ENCODE data around the gene ERAL1. TPM values are rescaled to one million over a fixed set of nuclear protein-coding genes. Genes with fewer than 3 reads are reported as not detected.
"Not testable (repeated sequence)": the region's sequence is repeated elsewhere in the genome, so short reads cannot be mapped to it uniquely, and the experiment has no call there.

The ERAL1 gene
- total RNA-seq, result 10 to 100 TPM; 33.9 to 74.1 TPM

DNA sequence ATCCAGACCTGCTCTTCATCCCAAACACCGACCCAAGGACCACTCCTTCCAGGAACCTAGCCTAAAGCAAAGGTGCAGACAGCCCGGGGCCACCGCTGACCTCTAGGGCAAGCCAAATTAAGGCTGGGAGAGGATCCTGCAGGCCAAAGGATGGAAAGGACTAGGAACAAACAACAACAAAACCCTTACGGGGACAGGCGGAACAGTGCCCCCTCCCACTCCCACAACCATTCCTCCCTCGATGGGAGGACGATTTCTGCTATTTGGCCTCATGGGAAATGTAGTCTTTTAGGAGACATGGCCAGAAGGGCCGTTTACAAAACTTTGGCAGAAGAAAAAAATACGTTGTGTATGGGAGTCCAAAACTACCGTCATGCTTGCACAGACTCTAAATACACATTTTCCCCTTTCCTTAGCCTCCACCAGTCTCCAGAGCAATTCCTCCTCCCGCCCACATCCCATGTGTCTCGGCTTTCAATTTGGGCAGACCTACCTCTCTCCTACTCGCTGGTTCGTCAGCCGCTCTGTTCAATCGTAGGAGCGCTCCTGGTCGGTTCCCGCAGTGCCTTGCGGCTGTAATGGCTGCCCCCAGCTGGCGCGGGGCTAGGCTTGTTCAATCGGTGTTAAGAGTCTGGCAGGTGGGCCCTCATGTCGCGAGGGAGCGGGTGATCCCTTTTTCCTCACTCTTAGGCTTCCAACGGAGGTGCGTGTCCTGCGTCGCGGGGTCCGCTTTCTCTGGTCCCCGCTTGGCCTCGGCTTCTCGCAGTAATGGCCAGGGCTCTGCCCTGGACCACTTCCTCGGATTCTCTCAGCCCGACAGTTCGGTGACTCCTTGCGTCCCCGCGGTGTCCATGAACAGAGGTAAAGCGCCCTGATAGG lies at the start of gene ERAL1:
ERAL1 (plus strand) TSS at position 560 of the 879 bp plus-strand sequence; CDS start at position 579, 19 bp downstream.
- peak; percentile 98 to 100 for ATAC-seq
- peaks cover 21 to 24% of the 10 kb centered on the region in 2 donors for H3K36me3 Mint-ChIP-seq

DNA sequence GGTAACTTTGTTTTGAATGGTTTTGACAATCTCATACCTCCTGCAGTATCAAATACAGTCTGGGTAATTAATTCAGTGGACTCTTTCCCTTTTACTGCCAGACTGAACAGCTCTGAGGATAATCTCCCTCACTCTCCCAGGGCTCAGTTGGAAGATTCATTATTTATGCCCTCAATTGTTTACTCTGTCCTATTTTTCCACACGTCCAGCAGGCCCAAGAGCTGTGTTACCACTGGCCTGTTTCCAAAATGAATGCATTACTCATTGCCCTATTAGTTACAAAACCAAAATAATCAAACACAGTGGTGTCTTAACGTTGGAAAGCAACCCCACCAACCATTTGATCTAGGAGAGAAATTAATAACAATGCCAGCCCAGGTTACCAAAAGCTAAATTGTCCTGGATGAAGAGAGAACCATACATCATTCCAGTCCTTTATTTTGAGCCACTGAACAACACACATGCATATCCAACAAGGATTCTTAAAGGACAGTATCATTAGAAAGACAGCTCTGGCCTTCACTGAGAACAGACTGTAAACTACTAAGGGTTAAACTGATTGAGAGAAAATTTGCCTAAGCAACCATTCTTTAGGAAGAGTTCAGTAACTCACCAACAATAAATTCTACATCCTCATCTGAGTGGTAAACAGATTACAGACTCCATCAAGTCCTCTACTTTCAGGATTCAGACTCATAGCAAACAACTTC lies 46.7 kb upstream of the ERAL1 start:
- H3K9me3 Mint-ChIP-seq, result no peaks in the 10 kb centered on the region
- no peak for ATAC-seq
- peak overlapping the region in 1 of 2 donors; percentile 18 for H3K27ac Mint-ChIP-seq
- H3K36me3 Mint-ChIP-seq, result peaks cover 0 to 4% of the 10 kb centered on the region in 2 donors
- no peak for DNase-seq (ENCODE audit: low spot score in 2 of 2)

More for the DNA sequence above, at the start of gene ERAL1:
- H3K27ac Mint-ChIP-seq, result peak within 1 kb of the TSS; percentile 84 to 97
- peak; percentile 81 to 84 for DNase-seq (ENCODE audit: low spot score in 2 of 2)
- H3K9me3 Mint-ChIP-seq, result no peaks in the 10 kb centered on the region

DNA sequence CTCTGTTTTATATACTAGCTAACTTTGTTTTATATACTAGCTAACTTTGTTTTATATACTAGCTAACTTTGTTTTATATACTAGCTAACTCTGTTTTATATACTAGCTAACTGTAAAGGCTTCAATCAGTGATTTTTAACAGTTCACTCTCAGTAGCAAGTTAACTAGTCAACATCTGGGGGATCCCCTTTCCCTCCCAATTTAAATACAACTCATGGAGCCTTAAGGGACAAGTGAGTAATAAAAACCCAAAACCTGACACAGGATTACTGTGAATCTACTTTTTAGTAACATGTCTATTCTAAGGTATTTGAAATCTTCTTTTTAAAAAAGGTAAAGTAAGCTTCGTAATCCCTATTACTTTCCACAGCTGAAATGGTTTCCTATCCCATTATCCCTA lies 44.4 kb upstream of the ERAL1 start:
- peaks cover 0 to 4% of the 10 kb centered on the region in 2 donors for H3K36me3 Mint-ChIP-seq
- no peaks in the 10 kb centered on the region for H3K9me3 Mint-ChIP-seq
- H3K27ac Mint-ChIP-seq, result peak overlapping the region; percentile 81 to 85
- peak; percentile 55 to 62 for ATAC-seq
- peak in 1 of 2 donors; percentile 6 for DNase-seq (ENCODE audit: low spot score in 2 of 2)

DNA sequence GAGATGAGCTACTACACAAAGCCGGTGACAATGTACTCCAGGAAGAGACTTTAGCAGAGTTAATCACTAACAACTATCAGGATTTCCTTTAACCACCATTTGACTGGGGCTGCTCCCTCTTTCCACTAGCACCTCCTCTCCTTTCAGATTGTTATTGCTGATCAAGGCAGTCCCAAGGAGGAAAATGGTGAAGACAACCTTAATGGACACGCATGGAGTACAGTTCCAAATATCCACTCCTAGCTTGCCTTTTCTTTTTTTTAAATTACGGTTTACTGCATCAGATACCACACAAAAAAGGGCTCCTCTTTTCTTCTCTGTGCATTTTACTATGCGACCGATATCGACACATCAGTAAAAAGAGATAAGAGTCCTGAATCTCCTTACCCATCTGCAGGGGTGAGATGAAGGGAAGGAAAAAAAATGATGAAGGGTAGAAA lies 43.1 kb upstream of the ERAL1 start:
- H3K9me3 Mint-ChIP-seq, result no peaks in the 10 kb centered on the region
- peaks cover 0 to 4% of the 10 kb centered on the region in 2 donors for H3K36me3 Mint-ChIP-seq
- peak overlapping the region; percentile 85 to 86 for H3K27ac Mint-ChIP-seq
- DNase-seq (ENCODE audit: low spot score in 2 of 2) (peak in 1 of 2 donors; percentile 14), ATAC-seq (no peak)

DNA sequence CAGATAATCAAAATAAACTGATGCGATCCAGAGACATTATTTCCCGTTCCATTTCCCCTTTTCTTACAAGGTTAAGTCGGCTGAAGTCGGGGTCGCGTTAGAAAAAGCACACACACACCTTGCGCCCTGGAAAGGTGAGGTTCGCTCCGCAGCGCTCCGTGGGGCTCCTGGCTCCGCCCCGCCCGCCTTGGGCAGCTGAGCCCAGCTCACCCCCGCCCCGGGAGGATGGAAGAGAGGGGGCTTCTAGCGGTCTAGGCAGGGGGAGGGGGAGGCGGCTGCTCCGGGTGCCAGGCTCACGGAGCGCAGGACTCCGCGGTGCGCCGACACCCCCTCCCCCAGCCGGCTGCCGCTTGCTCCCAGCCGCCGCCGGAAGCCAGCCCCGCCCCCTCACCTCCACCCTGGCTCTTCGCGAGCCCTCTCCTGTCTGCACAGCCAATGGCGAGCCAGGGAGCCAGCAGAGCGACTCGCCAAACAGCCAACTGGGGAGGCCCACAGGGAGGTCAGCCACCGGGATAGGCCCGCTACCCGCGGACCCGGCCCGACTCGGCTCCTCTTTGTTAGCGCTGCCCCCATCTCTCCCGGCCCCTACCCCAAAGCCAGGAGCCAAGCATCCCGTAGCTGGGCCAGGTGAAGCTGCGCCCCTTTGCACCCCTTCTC lies 42.6 kb upstream of the ERAL1 start:
- peaks cover 0 to 4% of the 10 kb centered on the region in 2 donors for H3K36me3 Mint-ChIP-seq
- ATAC-seq, result peak; percentile 99 to 100
- H3K27ac Mint-ChIP-seq, result peak overlapping the region; percentile 85 to 93
- H3K9me3 Mint-ChIP-seq, result no peaks in the 10 kb centered on the region
- peak; percentile 97 for DNase-seq (ENCODE audit: low spot score in 2 of 2)

DNA sequence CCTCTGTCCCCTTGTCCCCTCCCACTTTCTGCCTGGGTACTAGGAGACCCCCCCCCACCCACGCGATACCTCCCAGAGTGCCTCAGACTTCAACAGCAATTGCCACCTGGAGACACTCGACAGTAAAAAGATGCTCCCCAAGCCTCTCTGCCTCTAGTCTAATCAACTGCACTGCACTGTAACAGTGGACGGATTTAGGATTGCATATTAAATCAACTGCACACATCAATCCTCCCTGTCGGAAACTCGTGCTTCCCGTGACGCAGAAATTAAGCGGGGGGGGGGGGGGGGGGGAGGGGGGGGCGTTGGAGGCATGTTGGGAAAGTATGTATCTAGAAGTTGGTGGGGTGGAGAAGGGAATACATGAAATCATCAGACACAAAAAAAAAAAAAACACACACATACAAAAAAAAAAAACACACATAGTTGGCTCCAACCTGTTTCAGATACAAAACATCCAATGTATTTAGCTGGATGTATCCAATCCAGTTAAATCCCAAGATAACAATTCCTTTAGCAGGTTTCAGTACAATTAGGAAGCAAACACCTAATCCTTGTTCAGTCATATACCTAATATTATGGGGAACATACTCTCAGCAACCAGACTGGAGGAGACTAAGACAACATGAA lies 42.0 kb upstream of the ERAL1 start:
- DNase-seq (ENCODE audit: low spot score in 2 of 2) (no peak), ATAC-seq (peak; percentile 20 to 37)
- H3K27ac Mint-ChIP-seq, result peak overlapping the region; percentile 85 to 93
- H3K9me3 Mint-ChIP-seq, result no peaks in the 10 kb centered on the region
- peaks cover 0 to 4% of the 10 kb centered on the region in 2 donors for H3K36me3 Mint-ChIP-seq

DNA sequence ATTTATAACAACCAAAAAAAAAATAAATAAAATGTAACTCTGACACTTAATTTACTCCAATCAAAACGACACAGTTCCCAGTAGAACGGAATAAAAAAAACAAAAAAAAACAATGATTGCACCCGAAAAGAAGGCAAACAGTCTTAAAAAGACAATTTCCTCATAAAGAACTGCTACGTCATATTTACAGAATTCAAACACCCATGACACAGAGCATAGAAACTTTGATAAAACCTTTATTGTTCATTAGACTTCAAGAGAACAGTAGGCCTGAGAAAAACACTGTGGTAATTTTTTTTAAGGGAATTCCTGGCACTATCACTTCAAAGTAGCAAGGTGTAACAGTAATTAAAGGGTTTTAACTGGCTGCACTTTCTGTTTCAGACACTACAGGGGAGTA lies 38.3 kb upstream of the ERAL1 start:
- DNase-seq (ENCODE audit: low spot score in 2 of 2) (no peak), ATAC-seq (no peak)
- Mint-ChIP-seq H3K27ac (no peak overlapping the region), H3K36me3 (peaks cover 0 to 4% of the 10 kb centered on the region in 2 donors), H3K9me3 (no peaks in the 10 kb centered on the region)

DNA sequence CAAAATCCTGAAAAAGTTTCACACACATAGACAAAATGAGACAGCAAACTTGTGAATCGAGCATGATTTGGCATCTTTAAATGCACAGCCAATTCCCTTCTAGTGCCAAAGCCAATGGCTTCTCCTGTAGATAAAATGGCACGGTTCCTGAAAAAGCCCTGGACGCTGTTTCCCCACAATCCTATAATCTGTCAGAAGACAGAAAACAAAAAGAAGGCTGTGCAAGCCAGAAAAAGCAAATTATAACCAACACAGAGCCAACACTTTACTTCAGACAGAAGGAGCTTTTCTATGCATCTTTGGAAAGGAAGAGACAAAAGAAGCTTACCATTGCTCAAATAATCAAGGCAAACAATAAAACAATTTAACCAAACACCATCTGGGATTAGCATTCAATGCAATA lies 36.0 kb upstream of the ERAL1 start:
- H3K36me3 Mint-ChIP-seq, result no peaks in the 10 kb centered on the region
- no peak overlapping the region for H3K27ac Mint-ChIP-seq
- H3K9me3 Mint-ChIP-seq, result no peaks in the 10 kb centered on the region

DNA sequence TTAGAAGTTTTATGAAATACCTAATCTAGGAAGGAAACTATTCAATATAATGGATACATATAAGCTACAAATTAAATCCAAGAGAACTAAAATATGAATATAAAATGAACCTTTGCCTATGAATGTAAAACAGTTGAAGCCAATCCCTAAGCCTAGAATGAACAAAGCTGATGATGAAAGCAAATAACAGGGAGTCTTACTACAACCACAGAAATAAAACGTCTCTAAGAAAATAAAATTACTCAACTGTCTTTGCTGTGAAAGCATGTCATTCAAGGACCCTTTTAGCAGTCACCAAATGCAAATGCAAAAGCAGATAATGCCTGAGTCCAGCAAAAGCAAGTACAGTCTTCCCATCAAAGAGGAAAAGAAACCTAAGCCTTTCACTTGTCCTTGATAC lies 35.2 kb upstream of the ERAL1 start:
- no peak overlapping the region for H3K27ac Mint-ChIP-seq
- no peaks in the 10 kb centered on the region for H3K36me3 Mint-ChIP-seq
- no peak for DNase-seq (ENCODE audit: low spot score in 2 of 2)
- no peak for ATAC-seq
- H3K9me3 Mint-ChIP-seq, result no peaks in the 10 kb centered on the region

More for the DNA sequence above, 36.0 kb upstream of the ERAL1 start:
- DNase-seq (ENCODE audit: low spot score in 2 of 2), result no peak
- ATAC-seq, result no peak

DNA sequence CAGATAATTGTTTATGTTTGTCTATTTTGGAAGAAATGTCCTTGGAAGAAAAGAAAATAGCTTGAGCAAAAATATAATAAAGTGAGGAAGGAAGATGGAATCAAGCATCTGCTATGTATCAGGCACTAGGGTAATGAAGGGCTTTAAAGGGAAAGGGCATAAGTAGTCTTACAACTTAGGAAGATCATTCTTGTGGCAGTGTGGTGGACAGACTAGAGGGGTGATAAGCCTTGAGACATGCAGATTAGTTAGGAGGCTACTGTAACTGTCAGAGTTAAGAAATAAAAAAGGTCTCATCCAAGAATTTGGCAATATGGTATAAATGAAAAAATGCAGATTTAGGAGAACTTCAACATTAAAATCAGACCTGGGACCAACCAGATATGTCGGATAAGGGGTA lies 27.1 kb upstream of the ERAL1 start:
- Mint-ChIP-seq H3K9me3 (no peaks in the 10 kb centered on the region), H3K36me3 (peaks cover 0 to 5% of the 10 kb centered on the region in 2 donors), H3K27ac (no peak overlapping the region)
- ATAC-seq, result no peak
- DNase-seq (ENCODE audit: low spot score in 2 of 2), result no peak

DNA sequence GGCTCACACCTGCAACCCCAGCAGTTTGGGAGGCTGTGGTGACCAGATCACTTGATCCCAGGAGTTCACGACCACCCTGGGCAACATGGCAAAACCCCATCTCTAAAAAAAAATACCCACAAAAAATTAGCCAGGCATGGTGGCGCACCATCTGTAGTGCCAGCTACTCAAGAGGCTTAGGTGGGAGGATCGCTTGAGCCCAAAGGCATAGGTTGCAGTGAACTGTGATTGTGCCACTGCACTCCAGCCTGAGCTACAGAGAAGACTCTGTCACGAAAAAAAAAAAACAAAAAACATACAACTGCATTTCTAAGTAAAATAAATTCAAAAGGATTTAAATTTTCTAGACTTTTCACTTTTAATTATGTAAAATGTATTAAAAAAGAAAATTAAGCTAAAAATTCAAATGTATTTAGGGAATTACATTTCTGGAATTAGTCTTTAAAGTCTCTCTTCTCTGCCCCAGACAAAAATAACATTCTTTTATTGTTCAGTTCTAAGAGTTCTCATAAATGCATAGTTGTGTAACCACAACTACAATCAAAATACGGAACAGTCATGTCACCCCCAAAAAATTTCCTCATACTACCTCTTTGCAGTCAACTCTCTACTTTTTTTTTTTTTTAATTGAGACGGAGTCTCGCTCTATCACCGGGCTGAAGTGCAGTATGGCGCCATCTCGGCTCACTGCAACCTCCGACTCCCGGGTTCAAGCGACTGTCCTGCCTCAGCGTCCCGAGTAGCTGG lies 26.3 kb upstream of the ERAL1 start:
- ATAC-seq (no peak), DNase-seq (ENCODE audit: low spot score in 2 of 2) (no peak)
- Mint-ChIP-seq H3K36me3 (peaks cover 0 to 5% of the 10 kb centered on the region in 2 donors), H3K9me3 (no peaks in the 10 kb centered on the region), H3K27ac (no peak overlapping the region)

DNA sequence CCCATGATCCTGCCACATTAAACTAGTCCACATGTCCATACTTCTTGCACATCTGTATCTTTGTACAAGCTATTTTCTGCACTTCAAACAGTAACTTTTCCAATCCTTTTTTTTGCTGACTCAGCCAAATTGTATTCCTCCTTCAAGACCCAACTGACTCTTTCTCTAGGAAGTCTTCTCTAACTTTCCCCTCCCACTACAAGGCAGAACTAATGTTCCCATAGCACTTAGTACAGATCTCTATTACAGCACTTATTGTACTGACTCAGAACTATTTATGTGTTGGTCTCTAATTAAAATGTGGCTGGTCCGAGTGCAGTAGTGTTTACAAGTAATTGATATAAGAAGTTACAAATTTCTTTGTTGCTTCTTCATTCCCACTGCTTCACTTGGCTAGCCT lies 20.4 kb upstream of the ERAL1 start:
- DNase-seq (ENCODE audit: low spot score in 2 of 2), result no peak
- ATAC-seq, result no peak
- Mint-ChIP-seq H3K36me3 (peaks cover 6 to 15% of the 10 kb centered on the region in 2 donors), H3K9me3 (no peaks in the 10 kb centered on the region), H3K27ac (peak overlapping the region in 1 of 2 donors; percentile 15)

DNA sequence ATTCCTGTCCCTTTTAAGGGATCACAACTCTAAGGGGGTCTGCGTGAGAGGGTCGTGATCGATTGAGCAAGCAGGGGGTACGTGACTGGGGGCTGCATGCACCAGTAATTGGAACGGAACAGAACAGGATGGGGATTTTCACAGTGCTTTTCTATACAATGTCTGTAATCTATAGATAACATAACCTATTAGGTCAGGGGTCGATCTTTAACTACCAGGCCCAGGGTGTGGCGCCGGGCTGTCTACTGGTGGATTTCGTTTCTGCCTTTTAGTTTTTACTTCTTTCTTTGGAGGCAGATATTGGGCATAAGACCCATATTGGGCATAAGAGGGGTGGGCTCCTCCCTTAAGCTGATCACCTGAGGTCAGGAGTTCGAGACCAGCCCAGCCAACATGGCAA lies 18.3 kb upstream of the ERAL1 start:
- Mint-ChIP-seq H3K27ac (peak overlapping the region in 1 of 2 donors; percentile 7), H3K36me3 (peaks cover 6 to 15% of the 10 kb centered on the region in 2 donors)
- DNase-seq (ENCODE audit: low spot score in 2 of 2), result peak in 1 of 2 donors; percentile 23
- not testable (repeated sequence) for H3K9me3 Mint-ChIP-seq, ATAC-seq

DNA sequence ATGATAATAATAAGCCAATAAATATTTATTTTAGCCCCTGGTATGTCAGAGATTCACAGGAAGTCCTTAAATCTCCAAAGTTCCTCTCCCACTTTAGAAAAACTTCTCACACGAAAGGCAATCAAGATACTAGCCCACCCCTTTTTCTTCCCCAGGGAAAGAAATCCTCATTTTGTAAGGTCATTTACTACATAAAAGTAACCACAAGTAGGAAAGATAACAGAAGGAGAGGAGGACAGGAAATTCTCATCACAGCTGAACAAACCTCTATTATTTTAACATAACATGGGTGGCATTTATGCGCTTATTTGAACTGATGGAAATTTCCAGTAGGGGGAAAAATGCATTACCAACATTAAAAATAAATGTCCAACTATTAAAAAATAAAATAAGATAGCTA lies 15.6 kb upstream of the ERAL1 start:
- Mint-ChIP-seq H3K27ac (peak overlapping the region in 1 of 2 donors; percentile 17), H3K36me3 (peaks cover 11 to 13% of the 10 kb centered on the region in 2 donors), H3K9me3 (no peaks in the 10 kb centered on the region)
- DNase-seq (ENCODE audit: low spot score in 2 of 2), result no peak
- no peak for ATAC-seq

DNA sequence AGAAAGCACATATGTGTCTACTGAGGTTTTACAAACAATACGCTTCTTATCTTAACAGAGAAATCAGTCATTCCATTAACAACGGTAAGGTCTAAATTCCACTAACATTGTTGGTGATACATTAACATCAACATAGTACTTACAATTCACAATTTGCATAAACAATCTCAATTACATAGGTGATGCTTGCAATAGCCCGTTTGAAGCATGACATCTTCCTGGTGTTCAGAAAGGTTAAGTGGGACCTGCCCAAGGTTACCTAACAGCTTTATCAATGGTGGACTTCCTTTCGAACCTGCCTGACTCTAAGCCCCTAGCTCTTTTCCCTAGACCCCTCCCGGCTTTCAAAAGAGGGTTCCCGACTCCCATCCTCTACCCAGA lies 12.9 kb upstream of the ERAL1 start:
- peak overlapping the region; percentile 96 to 97 for H3K27ac Mint-ChIP-seq
- DNase-seq (ENCODE audit: low spot score in 2 of 2), result peak in 1 of 2 donors; percentile 31
- no peaks in the 10 kb centered on the region for H3K9me3 Mint-ChIP-seq
- ATAC-seq, result peak; percentile 6 to 15
- H3K36me3 Mint-ChIP-seq, result peaks cover 7 to 11% of the 10 kb centered on the region in 2 donors
